ENCODE measurements around the gene MRTFA.
"Not testable (repeated sequence)": the region's sequence is repeated elsewhere in the genome, so short reads cannot be mapped to it uniquely, and the experiment has no call there.

MRTFA gene

DNA sequence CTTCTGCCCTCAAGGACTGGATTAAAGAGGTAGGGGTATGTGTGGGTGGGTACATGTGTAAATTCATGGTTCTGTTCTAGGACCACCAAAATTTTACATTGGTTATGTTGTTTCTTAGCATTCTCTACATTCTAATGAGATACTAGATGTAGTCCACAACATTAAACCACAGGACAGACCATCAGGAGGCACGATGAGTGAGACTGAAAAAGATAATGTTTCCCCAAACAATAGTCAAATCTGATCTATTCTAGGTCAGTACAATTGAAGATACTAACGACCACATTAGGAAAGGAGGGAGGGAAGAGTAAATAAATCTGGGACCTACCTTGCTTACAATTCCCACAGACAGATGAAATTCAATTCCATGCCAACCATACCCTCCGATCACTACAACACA is 42.2 kb downstream of the MRTFA start:
- no peak for DNase-seq

DNA sequence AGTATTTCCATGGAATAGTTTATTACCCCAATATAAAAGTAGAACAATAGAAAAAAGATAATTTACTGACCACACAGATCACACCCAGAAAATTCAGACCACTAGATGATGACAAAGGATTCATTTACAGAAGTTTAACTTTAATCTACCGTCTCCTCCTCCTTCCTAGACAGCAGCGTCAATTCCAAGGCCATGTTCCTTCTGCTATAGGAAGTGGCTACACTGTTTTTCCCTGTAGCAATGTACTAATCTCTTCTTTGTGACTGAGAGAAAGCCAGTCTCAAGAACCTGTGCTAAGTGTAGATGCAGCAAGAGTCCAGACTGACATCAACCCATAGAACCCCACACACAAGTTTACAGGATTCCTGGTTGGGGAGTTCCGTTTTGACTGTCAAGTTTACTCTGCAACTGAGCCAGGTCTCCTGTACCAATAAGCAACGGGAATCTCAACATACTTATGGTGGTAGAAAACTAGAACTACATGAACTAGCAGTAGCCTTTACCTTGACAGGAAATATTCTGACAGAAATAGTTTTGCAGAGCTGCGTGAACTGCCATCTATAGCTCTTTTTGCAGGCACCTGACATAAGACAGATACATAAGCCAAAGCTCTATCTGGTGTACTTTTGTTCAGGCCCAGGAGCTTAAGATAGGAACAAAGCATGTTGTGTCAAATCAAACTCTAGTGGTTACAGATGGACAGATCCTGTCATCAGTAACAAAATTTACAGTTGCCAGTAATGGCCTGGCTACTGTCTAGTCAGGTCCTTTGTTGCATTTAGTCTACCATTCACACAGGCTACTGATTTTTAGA is 42.9 kb downstream of the MRTFA start:
- DNase-seq: no peak

DNA sequence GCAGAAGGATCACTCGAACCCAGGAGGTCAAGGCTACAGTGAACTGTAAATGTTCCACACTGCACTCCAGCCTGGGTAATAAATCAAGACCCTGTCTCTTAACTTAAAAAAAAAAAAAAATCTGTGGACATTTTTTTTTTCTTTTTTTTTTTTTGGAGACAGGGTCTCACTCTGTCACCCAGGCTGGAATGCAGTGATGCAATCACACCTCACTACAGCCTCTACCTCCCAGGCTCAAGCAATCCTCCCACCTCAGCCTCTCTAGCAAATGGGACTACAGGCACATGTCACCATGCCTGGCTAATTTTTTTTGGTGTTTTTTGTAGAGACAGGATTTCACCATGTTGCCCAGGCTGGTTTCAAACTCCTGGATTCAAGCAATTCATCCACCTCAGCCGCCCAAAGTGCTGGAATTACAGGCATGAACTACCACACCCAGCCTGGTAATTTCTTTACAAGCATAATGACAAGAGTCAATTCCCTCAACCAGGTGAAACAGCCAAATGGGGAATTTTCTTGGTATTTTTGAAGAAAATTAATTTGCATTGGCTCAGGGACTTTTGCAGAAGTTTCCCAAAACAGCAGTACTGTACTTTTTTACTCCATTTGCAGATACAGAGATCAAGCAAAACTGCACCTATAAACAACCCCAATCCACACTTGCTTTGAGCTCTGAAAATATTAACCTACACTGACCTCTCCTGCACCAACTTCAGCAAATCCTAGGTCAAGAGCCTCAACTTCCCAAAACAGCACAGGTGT is 44.0 kb downstream of the MRTFA start:
- DNase-seq: no peak

DNA sequence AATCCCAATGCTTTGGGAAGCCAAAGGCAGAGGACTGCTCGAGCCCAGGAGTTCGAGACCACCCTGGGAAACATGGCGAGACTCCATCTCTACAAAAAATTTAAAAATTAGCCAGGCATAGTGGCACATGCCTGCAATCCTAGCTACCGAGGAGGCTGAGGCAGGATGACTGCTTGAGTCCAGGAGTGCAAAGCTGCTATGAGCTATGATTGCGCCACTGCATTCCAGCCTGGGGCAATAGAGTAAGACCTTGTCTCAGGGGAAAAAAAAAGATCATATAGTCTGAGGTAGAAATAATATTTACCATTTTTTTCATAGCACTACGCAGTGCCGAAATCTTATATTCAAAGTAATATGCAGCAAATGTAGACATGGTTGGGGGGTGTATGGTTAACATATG is 47.8 kb downstream of the MRTFA start:
- DNase-seq: no peak

DNA sequence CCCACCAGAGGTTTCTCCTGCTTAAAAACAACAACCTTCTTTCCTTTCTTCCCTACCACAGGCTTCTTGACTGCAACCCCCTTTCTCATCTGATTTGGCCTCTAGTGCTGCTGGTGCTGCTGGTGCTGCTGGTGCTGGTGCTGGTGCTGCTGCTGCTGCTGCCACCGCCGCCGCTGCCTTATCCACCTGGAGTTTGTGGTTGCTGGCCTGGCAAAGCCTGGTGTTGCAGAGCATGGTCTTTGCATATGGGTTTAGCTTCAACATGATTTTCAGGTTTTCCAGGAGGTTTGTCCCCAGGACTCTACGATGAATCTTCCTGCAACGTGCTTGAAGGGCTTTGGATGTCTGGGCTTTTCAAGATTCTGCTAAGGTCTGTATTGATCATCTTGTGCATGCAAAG is 49.7 kb downstream of the MRTFA start:
- no peak for DNase-seq

DNA sequence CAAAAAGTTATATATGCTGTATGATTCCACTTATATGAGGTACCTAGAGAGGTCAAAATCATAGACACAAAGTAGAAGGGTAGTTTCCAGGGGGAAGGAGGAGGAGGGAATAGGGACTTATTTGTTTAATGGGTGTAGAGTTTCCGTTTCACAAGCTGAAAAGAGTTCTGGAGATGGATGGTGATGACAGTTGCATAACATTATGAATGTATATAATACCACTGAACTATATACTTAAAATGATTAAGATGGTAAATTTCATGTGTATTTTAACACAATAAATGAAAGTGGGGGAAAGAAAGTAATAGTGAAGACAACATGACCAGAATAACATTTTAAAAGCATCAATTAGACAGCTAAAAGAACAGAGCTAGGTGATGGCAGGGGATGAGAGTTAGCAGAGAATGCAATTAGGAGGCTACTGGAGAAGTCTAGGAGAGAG is 51.2 kb downstream of the MRTFA start:
- DNase-seq: no peak

DNA sequence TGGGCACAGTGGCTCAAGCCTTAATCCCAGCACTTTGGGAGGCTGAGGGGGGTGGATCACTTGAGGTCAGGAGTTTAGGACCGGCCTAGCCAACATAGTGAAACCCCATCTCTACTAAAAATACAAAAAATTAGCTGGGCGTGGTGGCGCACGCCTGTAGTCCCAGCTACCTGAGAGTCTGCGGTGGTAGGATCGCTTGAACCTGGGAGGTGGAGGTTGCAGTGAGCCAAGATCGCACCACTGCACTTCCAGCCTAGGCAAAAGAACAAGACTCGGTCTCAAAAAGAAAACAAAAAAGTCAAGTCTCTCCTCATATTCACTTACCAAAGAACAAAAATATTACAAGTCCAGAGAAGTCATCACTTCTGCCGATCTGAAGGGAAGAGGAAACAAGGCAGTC is 51.8 kb downstream of the MRTFA start:
- not testable (repeated sequence) for DNase-seq

DNA sequence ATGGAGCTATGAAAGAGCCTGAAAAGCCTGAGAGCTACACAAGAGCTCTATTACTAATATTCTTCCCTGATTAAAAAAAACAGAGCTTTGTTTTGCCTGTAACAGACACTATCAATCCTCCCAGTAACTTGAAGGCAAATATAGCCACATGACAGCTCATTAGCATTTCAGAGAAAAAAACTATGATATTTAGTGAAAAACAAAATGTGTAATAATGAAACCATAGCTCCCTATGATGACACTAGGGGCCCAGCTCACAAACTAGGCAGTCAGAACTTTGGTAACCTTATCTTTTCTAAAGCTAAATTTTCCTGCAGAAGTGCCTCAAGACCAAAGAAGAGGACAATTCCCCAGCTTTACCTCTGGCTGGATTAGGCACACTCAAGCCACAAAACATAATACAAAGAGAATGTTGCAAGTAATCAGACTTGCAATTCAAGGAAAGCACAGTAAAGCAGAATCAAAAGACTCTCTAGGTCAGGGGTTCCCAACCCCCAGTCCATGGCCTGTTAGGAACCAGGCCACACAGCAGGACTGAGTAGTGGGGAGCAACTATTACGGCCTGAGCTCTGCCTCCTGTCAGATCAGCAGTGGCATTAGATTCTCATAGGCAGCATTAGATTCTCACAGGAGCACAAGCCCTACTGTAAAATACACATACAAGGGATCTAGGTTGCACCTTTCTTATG is 53.3 kb downstream of the MRTFA start:
- no peak for DNase-seq

DNA sequence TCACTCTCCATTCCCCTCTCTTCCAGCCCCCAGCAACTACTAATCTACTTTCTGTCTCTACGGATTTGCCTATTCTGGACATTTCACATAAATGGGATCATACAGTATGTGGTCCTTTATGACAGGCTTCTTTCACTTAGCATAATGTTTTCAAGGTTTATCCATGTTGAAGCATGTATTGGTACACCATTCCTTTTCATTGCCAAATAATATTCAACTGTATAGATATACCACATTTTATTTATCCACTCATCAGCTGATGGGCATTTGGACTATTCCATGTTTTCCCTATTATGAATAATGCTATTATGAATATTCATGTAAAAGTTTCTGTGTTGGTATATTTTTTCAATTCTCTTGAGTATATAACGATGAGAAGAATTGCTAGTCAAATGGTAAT is 54.5 kb downstream of the MRTFA start:
- no peak for DNase-seq

DNA sequence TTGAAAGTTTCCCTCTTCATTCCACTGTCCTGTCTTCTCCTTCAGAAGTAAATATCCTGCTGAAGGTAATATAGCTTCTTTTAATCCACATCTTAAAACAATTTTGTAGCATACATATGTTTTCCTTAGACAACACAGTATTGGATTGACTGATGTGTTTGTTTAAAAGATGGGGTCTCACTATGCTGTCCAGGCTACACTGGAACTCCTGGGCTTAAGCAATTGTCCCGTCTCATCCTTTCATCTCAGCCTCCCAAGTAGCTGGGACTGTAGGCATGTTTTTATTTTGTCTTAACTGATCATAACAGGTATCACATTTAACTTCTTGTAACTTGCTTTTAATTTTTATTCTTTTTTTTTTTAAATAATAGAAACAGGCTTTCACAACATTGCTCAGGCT is 55.9 kb downstream of the MRTFA start:
- DNase-seq: no peak

DNA sequence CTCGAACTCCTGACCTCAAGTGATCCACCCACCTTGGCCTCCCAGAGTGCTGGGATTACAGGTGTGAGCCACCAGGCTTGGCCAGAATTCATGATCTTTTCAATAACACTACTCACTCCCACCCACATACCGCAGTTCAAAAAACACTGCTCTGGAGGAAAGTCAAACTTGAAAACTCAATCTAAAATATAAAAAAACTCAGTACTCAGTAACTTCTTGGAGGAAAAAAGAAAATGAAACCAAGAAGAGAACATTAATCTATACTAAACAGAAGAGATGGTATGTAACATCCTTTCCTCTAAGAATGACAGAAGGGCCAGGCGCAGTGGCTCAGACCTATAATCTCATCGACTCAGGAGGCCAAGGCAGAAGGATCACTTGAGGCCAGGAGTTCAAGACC is 58.3 kb downstream of the MRTFA start:
- no peak for DNase-seq

DNA sequence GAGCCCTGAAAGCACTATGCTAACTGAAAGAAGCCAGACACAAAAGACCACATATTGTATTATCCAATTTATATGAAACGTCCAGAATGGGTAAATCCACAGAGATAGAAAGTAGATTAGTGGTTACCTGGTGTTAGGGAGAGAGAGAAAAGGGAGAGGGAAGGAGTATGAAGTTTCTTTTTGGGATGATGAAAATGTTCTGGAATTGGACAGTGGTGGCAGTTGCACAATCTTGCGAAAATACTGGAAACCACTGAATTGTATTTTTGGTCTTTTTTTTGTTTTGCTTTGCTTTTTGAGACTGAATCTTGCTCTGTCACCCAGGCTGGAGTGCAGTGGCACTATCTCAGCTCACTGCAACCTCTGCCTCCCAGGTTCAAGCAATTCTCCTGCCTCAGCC is 63.5 kb downstream of the MRTFA start:
- no peak for DNase-seq

DNA sequence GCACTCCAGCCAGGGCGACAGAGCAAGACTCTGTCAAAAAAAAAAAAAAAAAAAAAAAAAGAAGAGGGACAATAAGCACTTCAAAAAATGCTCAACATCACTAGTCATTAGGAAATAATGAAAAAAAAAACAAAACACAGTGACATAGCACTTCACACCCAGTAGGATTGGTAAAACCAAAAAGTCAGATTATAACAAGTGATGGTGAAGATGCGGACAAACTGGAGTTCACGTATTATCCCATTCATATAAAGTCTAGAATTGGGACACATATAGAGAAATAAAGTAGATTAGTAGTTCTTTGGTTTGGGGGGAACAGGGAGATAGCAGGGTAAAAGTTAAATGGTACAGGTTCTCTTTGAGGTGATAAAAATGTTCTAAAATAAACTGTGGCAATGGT is 64.6 kb downstream of the MRTFA start:
- no peak for DNase-seq

DNA sequence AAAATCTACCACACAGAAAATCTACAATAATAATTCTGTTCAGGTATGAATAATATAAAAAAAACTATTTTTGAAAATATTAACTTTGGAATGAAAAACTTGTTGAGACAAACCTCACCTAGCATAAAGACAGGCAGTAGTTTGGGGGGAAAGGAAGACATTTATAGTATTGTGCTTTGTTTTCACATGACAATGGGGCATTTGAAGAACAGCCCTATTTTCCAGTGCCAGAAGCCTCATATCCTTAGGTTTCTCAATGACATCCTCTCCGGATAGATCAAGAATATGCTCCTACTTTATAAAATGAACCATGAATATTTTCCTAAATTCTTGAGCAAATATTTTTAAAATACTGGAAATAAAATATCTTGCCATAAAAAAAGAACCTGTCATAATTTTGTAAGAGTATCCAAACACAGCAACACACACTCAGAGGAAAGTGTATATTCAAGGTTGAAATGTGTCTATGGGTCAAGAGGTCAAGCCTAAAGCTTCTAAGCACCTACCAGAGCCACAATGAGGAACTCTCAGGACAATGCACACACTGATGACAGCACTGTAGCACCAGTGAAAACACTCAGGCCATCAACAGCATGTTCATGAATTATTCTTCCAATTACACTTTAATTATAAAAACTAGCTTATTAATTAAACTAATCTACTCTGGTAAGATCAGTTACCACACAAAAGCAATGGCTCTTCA is 68.7 kb downstream of the MRTFA start:
- DNase-seq: no peak

DNA sequence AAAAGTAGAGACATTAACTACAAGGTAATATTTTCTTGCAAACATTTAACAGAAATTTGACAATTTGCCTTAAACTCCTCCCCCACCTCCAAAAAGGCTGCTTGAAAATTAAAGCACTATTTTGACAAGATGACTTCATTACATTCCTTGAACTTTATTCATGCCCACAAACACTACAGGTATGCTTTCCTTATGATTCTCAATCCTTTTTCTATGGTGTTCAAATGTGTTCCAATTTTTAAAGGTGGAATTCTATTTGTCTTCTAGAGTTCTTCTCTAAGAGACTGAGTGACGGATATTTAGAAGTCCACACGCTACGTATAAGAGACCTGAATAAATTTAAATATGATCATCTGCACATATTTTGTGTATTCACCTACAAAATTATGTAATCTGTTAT is 69.4 kb downstream of the MRTFA start:
- DNase-seq: no peak

DNA sequence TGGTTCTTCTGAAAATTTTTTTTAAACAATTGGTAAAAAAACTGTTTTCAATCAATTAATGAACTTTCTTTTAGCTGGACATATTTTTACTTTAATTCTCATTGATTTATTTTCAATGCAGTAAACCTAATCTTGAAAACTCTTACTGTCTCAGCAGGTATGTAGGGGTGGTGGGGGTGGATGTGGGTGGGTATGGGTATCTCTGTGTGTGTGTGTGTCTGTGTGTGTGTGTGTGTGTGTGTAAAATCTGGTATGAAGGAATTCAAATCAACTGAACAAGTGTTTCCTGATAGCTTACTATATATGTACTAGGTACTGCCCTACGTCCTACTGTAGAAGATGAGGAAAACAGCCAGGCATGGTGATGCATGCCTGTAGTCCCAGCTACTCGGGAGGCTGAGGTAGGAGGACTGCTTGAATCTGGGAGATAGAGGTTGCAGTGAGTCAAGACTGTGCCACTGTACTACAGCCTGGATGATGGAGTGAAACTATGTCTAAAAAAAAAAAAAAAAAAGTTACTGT is 75.5 kb downstream of the MRTFA start:
- no peak for DNase-seq

DNA sequence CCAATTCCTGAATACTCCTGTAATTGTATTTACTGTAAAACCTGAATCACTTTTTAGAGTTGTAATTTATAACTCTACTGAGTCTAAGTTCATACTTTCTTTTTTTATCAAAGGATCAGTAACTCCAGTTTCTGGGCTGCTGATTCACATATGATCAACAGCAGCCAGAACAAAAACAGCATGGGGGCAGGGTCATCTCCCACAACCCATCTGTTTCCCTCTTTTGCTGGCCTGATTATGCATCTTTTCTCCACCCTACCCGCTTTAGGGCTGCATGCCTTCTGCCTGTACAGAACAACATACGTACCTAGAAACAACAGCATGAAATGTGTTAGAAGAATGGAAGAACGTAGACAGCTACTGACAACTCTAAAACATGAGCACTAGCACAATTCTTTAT is 76.0 kb downstream of the MRTFA start:
- DNase-seq: peak in 1 of 2 experiments; percentile 5

DNA sequence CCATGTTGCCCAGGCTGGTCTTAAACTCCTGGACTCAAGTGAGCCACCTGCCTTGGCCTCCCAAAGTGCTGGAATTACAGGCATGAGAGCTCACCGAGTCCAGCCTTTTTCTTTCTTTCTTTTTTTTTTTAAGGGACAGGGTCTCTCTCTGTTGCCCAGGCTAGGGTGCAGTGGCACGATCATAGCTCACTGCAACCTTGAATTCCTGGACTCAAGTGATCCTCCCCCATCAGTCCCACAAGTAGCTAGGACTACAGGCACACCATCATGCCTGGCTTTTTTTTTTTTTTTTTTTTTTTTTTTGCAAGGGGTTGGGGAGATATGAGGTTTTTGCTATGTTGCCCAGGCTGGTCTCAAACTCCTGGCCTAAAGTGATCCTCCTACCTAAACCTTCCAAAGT is 78.5 kb downstream of the MRTFA start:
- no peak for DNase-seq

DNA sequence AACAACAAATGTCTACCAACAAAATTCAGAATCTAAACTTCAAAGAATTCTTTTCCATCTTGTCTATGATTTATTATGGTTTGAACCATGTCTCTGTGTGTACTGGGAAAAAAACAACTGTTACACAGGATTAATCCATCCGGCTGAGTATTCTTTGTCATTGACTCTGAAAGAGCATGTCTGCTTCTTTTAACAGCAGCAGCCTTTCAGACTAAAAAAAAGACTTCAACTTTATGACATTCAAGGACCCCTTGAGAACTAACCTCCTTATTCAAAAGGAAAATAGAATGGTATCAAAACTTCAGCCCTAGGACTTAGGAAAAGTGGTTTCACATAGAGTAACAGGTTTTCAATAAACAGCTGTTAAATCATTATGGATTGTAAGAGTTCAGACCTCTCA is 79.9 kb downstream of the MRTFA start:
- DNase-seq: no peak

DNA sequence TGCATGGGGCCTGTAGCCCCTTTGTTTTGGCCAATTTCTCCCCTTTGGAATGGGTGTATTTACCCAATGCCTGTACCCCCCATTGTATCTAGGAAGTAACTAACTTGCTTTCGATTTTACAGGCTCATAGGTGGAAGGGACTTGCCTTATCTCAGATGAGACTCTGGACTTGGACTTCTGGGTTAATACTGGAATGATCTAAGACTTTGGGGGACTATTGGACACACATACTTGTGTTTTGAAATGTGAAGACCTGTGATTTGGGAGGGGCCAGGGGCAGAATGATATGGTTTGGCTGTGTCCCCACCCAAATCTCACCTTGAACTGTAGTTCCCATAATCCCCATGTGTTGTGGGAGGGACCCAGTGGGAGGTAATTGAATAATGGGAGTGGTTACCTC is 82.5 kb downstream of the MRTFA start:
- DNase-seq: not testable (repeated sequence)

DNA sequence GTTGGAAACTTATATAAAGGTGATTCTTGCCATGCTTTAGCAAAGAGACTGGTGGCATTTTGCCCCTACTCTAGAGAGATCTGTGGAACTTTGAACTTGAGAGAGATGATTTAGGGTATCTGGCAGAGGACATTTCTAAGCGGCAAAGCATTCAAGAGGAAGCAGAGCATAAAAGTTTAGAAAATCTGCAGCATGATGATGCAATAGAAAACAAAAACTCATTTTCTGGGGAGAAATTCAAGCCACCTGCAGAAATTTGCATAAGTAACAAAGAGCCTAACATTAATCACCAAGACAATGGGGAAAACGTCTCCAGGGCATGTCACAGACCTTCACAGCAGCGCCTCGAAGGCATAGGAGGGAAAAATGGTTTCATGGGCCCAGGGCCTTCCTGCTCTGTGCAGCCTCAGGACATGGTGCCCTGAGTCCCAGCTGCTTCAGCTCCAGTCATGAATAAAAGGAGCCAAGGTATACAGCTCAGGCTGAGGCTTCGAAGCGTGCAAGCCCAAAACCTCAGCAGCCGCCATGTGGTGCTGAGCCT is 83.4 kb downstream of the MRTFA start:
- no peak for DNase-seq

DNA sequence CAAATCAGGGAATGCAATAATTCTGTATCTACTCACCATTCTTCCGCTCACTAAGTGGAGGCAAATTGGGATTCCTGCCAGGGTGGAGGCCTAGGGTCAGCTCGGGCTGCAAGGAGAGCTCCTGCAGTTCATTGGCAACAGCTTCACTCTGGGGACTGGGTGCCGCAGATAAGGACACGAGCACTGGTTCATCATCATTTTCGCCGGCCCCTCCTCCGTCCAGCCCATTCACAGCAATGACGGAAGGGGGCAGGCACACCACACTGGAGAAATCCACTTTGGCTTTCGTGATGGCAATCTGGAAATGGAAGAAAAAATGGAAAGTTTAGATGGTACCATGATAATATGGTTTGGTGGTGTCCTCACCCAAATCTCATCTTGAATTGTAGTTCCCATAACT is 84.4 kb downstream of the MRTFA start:
- no peak for DNase-seq

DNA sequence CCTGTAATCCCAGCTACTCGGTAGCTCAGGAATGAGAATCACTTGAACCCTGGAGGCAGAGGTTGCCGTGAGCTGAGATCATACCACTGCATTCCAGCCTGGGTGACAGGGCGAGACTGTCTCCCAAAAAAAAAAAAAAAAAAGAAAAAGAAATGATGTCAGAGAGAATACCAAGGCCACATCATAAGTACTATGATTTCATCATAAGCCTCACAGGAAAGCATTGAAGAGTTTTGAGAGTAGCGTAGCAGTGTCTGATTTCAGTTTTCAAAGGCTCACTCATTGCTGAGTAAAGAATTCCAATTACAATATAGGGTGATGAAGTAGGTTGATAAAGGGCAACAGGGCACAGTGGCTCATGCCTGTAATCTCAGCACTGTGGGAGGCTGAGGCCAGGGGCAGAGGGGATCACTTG is 88.8 kb downstream of the MRTFA start:
- no peak for DNase-seq

Data from Kasumi-1 (cell line).